ENCODE data around the gene EIF4E1B.

EIF4E1B gene

GRCh38 chr5:176685010-176685409 lies 54.5 kb downstream of the EIF4E1B start:
- TF ChIP-seq CTCF (IDR thresholded peaks at IDR 0.05; ENCODE audit: low read depth, low read length), result no peak
- no peak for DNase-seq (ENCODE audit: low read depth in 2 of 2)

DNA sequence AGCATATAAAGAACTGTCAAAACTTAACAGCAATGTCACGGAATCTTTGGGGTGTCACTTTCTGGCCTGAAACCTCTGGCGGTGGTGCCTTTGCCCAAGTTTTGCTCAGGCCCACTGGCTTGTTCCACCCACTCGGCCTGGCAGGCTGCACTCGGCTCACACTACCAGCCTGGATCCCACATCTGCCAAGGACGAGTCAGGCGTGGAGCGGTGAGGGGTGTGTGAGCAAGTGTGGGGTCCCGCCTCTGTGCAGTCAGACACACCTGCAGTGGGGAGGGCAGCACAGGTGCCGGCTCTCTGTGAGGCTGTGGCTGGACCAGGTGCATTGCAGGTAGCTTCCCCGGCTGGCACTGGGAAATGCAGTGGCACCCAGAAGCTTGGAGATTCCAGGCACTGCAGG lies 56.8 kb downstream of the EIF4E1B start:
- no peak for DNase-seq (ENCODE audit: low read depth in 2 of 2)
- TF ChIP-seq CTCF (IDR thresholded peaks at IDR 0.05; ENCODE audit: low read depth, low read length), result no peak

More at GRCh38 chr5:176685010-176685409, 54.5 kb downstream of the EIF4E1B start:
- no peak overlapping the region for H3K4me3 ChIP-seq (replicated peaks in 1 of 2; ENCODE audit: low read depth in 2 of 2, low read length in 2 of 2)

GRCh38 chr5:176687881-176688280 lies 57.4 kb downstream of the EIF4E1B start:
- no peak overlapping the region for H3K4me3 ChIP-seq (replicated peaks in 1 of 2; ENCODE audit: low read depth in 2 of 2, low read length in 2 of 2)
- no peak for TF ChIP-seq CTCF (IDR thresholded peaks at IDR 0.05; ENCODE audit: low read depth, low read length)
- no peak for DNase-seq (ENCODE audit: low read depth in 2 of 2)

More for the DNA sequence above, 56.8 kb downstream of the EIF4E1B start:
- H3K4me3 ChIP-seq (replicated peaks in 1 of 2; ENCODE audit: low read depth in 2 of 2, low read length in 2 of 2), result no peak overlapping the region

GRCh38 chr5:176690911-176691310 lies 60.4 kb downstream of the EIF4E1B start:
- DNase-seq (ENCODE audit: low read depth in 2 of 2), result no peak
- no peak overlapping the region for H3K4me3 ChIP-seq (replicated peaks in 1 of 2; ENCODE audit: low read depth in 2 of 2, low read length in 2 of 2)
- TF ChIP-seq CTCF (IDR thresholded peaks at IDR 0.05; ENCODE audit: low read depth, low read length), result no peak

DNA sequence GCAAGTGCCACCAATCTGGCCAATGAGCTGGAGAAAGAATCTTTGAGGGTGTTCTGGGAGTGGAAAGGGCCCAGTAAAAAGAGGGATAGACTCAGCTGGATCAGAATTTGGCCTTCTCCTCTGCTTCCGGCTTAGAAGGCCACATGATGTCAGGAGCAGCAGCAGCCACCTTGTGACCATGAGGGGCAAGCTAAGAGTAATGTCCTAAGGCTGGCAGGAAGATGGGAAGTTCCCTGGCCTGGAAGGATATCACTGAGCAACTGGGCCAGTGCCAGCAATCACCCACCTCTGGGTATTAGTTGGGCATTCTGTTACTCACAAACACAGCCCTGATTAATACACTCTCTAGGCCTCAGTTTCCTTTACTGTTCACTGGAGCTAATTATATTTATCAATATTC lies 61.0 kb downstream of the EIF4E1B start:
- no peak for DNase-seq (ENCODE audit: low read depth in 2 of 2)
- no peak overlapping the region for H3K4me3 ChIP-seq (replicated peaks in 1 of 2; ENCODE audit: low read depth in 2 of 2, low read length in 2 of 2)
- TF ChIP-seq CTCF (IDR thresholded peaks at IDR 0.05; ENCODE audit: low read depth, low read length), result no peak

DNA sequence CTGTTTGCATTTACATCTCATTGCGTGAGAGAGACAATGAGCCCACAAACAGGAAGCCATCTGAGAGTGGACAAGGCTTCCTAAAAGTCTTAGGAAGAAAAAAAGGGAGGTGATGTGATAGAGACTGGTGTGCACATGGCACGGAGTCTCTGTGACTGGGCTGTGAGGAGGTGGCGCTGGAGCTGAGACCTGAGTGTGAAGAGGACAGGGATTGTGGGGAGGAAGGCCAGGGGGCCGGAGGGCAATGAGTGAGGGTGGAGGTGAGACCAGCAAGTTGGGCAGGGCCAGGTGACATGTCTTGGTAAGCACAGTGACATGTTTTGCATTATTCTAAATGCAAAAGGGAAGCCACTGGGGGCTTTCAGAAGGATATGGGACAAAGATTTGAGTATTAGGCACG lies 61.9 kb downstream of the EIF4E1B start:
- no peak for TF ChIP-seq CTCF (IDR thresholded peaks at IDR 0.05; ENCODE audit: low read depth, low read length)
- no peak for DNase-seq (ENCODE audit: low read depth in 2 of 2)
- H3K4me3 ChIP-seq (replicated peaks in 1 of 2; ENCODE audit: low read depth in 2 of 2, low read length in 2 of 2), result no peak overlapping the region

DNA sequence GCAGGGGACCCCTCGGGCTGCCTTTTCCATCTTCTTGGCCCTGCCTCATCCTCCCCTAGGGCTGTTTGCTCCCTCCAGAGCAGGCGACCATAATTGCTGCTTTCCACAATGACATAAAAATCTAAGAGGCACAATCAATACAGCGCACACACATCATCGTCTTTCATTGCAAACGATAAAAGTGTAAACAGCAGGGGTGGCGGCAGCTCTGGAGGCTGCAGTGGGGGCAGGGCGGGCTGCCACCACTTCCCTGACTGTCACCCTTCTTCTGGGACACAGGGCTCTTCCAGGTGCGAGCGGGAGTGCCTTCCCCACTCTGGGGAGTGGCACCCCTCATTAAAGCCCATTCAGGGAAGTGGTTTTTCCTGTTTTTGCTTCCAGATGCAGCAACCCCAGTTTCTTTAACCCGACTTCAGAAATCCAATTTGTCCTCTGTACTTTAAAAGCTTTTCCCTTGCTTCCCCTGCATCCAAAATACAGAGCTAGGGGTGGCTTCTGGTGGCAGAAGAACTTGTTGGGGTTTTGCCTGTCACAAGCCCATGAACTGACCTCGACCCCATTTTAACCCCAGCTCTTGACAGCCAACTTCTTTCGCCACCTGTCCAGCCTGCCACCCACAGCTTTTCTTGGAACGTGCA lies 62.5 kb downstream of the EIF4E1B start:
- no peak for TF ChIP-seq CTCF (IDR thresholded peaks at IDR 0.05; ENCODE audit: low read depth, low read length)
- no peak for DNase-seq (ENCODE audit: low read depth in 2 of 2)
- no peak overlapping the region for H3K4me3 ChIP-seq (replicated peaks in 1 of 2; ENCODE audit: low read depth in 2 of 2, low read length in 2 of 2)
